B cell (primary cell): ENCODE data around the gene TRERF1.

ENCODE experiments used
- EZH2 ChIP-seq: IDR thresholded peaks from 2 replicates; pipeline ENCODE4 v1.6.1; 2012; ENCODE audit warnings: borderline replicate concordance, low read depth, mild to moderate bottlenecking, moderate library complexity, low read length; ENCODE audit not compliant: insufficient read depth, poor library complexity, severe bottlenecking
- TF ChIP-seq, protein P1 (sequence below): fragments of 200-600 bp; IDR thresholded peaks from one replicate; pipeline ENCODE4 v1.8.0; 2022; ENCODE audit warnings: antibody characterized with exemption, mild to moderate bottlenecking

DNA sequence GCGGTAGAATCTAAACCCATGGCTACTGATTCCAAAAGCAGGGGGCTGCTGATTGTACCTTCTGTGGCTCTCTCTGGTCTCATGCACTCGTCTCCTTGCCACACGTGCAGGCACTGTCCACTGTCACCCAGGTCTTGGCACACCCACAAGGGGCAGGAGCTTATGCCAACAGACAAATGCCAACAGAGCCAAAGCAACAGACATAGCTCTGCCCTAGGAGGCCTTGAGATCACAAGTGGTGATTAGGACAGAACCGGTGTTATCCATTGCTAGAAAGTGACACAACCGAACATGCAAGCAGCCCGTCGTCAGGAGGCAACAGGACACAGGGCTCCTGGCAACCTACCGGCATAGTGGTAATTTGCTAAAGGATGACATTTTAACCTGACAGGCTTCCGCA, 197.2 kb downstream of the TRERF1 start:
- TF ChIP-seq, protein P1, sequence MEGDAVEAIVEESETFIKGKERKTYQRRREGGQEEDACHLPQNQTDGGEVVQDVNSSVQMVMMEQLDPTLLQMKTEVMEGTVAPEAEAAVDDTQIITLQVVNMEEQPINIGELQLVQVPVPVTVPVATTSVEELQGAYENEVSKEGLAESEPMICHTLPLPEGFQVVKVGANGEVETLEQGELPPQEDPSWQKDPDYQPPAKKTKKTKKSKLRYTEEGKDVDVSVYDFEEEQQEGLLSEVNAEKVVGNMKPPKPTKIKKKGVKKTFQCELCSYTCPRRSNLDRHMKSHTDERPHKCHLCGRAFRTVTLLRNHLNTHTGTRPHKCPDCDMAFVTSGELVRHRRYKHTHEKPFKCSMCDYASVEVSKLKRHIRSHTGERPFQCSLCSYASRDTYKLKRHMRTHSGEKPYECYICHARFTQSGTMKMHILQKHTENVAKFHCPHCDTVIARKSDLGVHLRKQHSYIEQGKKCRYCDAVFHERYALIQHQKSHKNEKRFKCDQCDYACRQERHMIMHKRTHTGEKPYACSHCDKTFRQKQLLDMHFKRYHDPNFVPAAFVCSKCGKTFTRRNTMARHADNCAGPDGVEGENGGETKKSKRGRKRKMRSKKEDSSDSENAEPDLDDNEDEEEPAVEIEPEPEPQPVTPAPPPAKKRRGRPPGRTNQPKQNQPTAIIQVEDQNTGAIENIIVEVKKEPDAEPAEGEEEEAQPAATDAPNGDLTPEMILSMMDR = no peak
- no peak for TF ChIP-seq EZH2
